Epidermal melanocyte (primary cell): ENCODE results near the gene BRINP2.

ENCODE experiments used
- DNase-seq: peaks from one replicate; pipeline ENCODE4 v3.0.0; 2011; ENCODE audit warnings: low spot score; ENCODE audit not compliant: insufficient read length

BRINP2 gene

GRCh38 chr1:177170756-177171535 is at the start of gene BRINP2:
BRINP2 (plus strand) TSS chr1:177170958; CDS start chr1:177229877, 58,919 bp downstream.
- no peak for DNase-seq

- DNase-seq = no peak
Observed at GRCh38 chr1:177122461-177123251, 48.1 kb upstream of the BRINP2 start.

- no peak for DNase-seq
Observed at GRCh38 chr1:177124577-177125278, 46.0 kb upstream of the BRINP2 start.

GRCh38 chr1:177126267-177126666 is 44.5 kb upstream of the BRINP2 start:
- no peak for DNase-seq

- DNase-seq = no peak
Observed at GRCh38 chr1:177128665-177129281, 42.0 kb upstream of the BRINP2 start.

GRCh38 chr1:177130451-177130945 is 40.3 kb upstream of the BRINP2 start:
- no peak for DNase-seq

- DNase-seq = no peak
Observed at GRCh38 chr1:177131723-177132122, 39.0 kb upstream of the BRINP2 start.

- DNase-seq = no peak
Observed at GRCh38 chr1:177132141-177132540, 38.6 kb upstream of the BRINP2 start.

GRCh38 chr1:177133977-177134538 is 36.7 kb upstream of the BRINP2 start:
- DNase-seq = no peak

- no peak for DNase-seq
Observed at GRCh38 chr1:177135250-177135649, 35.5 kb upstream of the BRINP2 start.

- DNase-seq = no peak
Observed at GRCh38 chr1:177137814-177138213, 32.9 kb upstream of the BRINP2 start.

- DNase-seq = no peak
Observed at GRCh38 chr1:177138347-177138746, 32.4 kb upstream of the BRINP2 start.

- no peak for DNase-seq
Observed at GRCh38 chr1:177142010-177142409, 28.7 kb upstream of the BRINP2 start.

GRCh38 chr1:177142791-177143271 is 27.9 kb upstream of the BRINP2 start:
- no peak for DNase-seq

GRCh38 chr1:177145106-177146070 is 25.4 kb upstream of the BRINP2 start:
- no peak for DNase-seq

- DNase-seq = no peak
Observed at GRCh38 chr1:177146499-177146898, 24.3 kb upstream of the BRINP2 start.

GRCh38 chr1:177162243-177162642 is 8.5 kb upstream of the BRINP2 start:
- DNase-seq = no peak

GRCh38 chr1:177163844-177164379 is 6.8 kb upstream of the BRINP2 start:
- no peak for DNase-seq

GRCh38 chr1:177164380-177165068 is 6.2 kb upstream of the BRINP2 start, which contains the start of gene ASTN1:
ASTN1 (minus strand) TSS chr1:177164712; CDS start chr1:177164676, 36 bp downstream.
- DNase-seq = no peak
